Stimulated activated CD8-positive, alpha-beta memory T cell treated with anti-CD3 and anti-CD28 coated beads, Interleukin-15, amount 100 ng/mL, for 4 hours (primary cell): ENCODE data around the gene CDH13.

Source experiments
- DNase-seq, 2 donors: peaks; one replicate each; pipeline ENCODE4 v3.0.0-alpha.2; 2020; ENCODE audit warnings: low read depth in 2 of 2

The CDH13 gene

DNA sequence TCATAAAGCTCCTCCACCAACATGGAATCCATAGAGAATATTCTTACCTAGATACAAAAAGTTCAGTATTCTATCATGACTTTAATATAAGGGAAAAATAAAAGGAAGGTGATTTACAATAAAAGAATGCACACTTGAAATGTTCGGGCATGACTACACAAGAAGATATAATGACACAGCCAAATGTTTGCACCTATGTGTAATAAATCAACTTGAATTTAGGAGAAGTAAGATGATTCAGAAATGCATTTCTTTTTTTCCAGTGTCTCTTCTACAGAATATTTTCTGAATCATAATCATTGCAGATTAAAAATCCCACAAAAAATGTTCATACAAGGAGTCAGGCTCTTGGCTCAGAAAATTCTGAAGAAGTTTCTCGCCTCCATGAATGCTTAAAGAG lies 777.0 kb downstream of the CDH13 start:
- DNase-seq: no peak

DNA sequence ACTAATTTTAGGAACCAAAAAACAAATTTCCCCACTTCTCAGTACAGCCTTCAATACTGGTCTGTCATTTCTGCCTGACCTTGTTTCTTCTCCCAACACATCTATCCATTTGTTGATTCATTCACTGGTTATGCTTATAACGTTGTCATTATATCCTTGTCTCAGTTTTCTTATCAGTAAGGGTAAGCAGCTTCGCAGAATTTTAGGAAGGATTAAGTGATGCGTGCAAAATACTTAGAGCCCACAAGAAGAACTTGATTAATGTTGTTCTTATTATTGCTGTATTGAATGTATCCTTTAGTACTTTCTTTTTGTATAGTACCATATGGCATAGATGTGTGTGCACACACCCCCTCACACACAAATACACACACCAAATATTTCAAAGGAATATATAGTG lies 777.5 kb downstream of the CDH13 start:
- no peak for DNase-seq

DNA sequence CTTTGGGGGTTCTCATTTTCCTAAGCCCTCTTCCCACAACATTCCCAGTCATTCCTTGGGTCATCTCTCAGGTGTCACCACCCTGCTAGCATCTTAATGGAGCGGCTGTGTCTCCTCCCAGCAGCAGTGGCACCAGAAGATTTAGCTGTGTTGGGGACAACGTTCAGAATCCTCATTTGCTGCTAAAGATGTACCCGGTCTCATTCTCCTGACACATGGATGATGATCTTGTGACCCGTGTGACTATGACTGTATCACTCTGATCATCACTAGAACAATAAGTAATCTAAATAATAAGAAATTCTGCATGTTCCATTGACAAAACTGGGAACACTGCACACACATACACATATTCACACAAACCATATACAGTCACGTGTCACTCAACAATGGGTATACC lies 781.2 kb downstream of the CDH13 start:
- DNase-seq: no peak

DNA sequence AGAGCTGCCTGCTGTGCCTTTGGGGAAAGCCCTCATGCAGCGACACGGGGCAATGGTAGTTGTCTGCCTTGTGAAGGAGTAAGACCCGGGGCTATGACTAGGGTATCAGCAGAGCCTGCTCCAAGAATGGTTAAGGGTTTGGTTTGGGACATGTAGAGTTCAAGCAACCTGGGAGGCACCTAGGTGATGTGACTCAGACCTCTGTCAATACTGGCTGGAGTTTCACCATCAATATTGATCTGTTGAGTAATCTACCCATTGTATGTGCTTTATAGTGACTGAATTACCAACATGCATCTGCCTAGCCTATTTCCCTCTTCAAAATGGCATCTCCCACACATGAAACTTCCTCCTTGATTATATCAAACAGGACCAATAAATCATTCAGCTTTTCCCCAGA lies 782.6 kb downstream of the CDH13 start:
- DNase-seq: no peak

DNA sequence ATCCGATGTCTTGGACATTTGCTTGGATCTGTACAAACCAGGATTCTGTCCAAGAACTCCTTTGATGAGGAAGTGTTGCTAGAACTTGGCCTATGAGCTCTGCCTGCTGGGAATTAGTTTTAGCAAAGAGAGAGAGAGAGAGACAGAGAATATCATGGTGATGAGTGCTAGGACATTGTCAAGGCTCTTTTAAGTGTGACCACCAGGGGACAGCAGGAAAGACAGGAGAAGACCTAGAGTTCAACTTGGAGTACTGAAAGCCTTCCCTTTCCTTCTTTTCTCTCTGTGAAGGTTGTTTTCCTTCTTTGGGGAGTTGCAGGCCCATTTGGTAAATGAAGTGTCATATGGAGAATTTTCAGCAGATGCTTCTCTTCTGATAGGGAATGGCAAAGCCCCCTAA lies 791.8 kb downstream of the CDH13 start:
- DNase-seq: no peak

DNA sequence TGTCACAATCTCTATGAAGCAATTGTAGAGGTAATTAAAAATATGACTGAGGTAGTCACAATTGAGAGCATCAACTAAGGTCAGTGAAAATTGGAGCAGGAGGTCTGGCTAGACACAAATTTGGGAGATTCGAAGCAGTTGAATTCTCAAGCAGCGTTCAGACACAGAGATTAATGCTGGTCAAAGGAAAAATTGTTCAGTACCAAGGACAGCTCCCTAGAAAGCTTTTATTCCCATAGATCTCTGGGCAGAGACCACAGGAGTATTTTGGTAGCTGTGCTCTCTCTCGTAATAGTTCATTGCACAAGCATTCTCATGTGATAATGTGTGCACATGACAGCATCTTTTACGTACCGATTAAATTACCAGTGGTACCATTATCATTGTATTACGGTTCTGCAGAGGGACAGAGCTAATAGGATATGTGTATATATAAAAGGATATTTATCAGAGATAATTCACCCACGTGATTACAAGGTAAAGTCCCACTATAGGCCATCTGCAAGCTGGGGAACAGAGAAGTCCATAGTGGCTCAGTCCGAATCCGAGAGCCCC lies 793.5 kb downstream of the CDH13 start:
- DNase-seq: no peak

DNA sequence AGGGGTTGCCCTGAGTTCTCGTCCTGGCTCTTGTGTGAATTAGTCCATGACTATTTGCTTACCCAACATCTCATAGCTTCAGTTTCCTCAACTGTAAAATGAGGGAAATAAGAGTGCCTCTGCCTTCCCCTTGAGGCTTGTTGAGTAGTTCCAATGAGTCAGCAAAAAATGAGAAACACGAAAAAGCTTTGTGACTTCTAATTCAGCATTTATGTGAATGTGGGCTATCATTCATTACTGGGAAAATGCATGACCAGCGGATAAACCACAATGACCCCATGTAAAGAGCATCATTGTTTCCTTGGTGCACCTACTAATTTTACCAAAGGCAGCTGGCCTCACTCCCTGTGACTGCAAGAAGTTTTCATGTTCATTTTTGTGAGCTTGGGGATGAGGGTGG lies 806.4 kb downstream of the CDH13 start:
- no peak for DNase-seq

DNA sequence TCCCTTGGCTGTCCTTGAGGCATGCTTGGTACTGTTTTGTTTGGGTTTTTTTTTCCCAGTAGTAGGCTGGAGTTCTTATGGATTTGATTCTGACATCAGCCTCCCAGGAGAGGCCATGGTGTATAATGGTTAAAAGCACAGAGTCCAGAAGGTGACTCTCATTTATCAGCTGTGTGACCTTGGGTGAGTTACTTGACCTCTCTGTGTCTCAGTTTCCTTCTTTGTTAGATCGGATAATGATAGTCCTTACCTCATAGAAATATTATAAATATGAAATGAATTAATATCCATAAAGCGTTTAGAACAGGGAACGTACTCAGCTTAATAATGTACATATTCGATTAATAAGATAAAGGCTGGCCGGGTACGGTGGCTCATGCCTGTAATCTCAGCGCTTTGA lies 810.3 kb downstream of the CDH13 start:
- DNase-seq: no peak

DNA sequence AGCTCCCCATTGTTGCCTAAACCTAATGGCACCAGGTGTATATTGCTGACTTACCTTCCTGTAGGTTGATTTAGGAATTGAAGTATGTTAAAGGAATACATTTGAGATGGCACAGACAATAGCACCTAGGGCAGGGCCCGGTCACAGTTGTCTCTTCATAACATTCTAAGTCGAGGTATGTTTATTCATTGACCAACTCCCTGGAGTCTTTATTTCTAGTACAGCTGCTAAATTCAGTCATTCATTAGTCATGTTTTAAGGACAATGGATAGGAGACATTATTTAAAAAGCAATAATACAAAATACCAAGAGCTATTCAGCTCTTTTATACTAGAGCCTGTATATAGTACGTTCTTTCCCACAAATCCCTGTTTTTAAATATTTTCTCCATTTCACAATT lies 811.6 kb downstream of the CDH13 start:
- no peak for DNase-seq

DNA sequence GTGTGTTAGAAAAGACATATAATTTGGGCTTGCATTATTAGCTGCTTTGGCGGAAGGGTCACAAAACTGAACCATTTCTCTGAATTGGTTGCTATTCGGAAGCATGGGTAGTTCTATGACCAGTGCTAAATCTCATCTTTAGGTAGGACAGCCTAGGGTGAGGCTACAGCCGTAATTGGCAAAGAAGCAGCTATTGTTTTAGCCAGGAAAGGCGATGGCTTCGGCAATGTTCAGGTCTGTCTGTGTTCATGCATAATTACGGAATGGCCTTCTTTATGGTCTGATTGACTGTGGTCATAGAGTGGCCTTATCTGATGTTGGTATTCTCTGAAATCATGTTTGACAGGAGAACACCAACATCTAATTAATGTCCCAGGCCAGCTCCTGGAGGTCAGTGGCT lies 812.6 kb downstream of the CDH13 start:
- no peak for DNase-seq

DNA sequence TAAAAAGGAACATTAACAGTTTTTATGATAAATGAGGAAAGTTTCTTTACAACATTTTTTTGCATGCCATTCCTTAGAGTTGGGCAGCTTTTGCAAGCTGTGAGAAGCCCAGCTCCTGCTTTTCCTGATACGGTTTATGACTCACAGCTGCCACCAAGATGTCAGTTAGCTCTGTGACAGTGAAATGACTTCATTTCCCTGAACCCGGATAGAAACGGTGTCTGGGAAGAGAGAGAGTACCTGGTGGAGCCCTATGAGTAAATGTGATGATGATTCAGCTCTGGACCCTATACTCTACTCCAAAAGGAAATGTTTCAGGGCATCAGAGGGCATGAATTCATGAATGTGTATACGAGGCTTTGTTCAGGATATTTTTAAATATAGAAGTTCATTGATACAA lies 814.7 kb downstream of the CDH13 start:
- no peak for DNase-seq

DNA sequence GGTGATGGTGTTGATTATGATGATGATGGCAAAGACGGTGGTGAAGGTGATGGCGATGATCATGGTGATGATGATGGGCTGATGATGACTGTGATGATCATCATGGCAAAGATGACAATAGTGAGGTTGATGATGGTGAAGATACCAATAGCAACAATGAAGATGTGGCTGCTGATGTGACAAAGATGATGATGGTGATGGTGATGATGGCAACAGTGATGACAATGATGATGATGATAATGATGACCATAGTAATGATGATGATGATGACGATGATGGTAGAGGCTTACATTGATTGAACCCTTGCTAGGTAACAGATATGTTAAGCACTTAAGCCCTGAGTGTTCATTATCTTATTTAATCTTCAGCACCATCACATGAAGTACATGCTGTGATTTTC lies 817.2 kb downstream of the CDH13 start:
- no peak for DNase-seq

DNA sequence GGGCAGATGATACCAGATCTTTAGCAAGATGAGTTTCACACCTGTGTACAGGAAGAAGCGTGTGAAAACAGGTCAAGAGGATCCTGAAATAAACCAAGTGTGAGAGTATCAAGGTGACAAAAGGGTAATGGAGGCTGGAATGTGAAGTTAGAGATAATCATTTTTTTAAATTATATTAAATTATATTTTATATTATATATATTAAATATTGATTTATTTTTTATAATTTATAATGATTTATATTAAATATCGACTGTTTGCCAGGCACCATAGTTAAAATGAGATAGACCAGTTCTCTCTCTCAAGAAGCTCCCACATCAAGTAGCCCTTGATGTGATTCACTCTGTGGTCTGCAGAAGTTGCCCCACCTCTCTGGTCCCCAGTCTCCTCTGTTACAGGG lies 820.8 kb downstream of the CDH13 start:
- DNase-seq: no peak

DNA sequence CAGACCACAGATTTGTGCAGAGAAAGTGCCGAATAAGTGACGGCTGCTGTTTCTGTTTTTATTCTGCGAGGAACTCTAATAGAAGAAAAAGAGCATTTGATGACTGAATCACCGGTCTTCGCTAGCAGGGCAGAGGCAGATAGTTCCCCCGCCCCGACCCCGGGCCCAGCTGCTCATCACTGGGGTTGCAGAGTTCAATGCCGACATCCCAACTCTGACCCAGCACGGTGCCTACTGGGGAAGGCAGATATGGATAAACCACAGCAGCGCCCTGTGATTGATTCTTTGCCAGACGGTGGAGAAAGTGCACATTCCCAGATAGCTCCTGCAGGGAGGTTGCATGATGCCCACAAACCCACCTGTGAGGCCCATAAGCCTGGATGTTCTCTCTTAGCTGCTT lies 823.1 kb downstream of the CDH13 start:
- DNase-seq: no peak

DNA sequence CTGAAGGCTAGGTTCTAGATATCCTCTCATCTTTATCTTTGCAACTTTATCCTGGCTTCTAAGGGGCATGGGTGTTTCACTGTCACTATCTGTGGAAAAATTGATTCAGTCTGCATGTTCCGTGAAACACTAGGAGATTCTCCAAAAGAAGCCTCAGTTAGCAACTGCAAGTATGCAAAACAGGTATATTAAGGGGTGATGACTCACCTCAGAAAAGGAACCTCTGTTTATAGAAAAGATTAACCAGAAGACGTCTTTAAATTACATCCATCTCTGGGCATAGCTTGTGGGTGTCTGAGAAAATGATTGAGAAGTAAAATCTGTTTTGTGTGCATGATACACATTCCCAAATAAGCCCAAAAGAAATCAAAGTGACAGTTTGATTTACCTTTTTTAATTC lies 827.2 kb downstream of the CDH13 start:
- DNase-seq: no peak

DNA sequence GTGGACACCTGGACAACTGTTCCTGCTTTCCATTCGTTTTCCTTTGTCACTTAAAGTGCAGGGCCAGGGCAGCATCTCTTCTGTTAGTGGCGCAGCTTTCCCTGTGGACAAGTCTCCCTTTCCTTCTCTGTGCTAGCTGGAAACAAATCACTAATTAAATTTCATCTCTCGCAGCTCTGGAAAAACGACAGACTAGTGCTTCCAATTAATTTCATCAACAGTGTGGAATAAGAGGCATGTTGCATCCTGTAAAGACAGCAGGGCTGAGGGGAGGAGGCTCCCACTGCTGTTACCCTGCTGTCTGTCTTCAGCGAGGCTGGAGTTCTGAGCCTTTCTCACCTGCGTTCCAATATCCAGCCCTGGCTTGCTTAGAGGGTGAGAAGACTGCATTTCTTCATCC lies 828.9 kb downstream of the CDH13 start:
- no peak for DNase-seq

DNA sequence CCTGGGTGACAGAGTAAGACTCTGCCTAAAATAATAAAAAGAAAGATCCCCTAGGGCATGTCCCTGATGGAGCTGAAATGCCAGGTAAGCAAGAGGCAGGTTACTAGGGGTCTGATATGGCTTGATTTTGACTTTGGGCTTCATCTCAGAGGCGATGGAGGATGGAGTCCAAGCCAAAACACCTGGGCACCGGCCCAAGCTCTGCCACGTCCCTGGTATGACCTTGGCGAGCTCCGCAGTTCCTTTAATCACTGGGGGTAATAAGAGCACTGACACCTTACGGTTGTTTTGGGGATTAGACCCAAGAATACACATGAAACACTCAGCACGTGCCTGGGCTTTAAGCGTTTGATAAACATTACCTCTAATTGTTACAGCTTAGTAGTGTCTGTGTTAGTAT lies 830.2 kb downstream of the CDH13 start:
- DNase-seq: no peak

DNA sequence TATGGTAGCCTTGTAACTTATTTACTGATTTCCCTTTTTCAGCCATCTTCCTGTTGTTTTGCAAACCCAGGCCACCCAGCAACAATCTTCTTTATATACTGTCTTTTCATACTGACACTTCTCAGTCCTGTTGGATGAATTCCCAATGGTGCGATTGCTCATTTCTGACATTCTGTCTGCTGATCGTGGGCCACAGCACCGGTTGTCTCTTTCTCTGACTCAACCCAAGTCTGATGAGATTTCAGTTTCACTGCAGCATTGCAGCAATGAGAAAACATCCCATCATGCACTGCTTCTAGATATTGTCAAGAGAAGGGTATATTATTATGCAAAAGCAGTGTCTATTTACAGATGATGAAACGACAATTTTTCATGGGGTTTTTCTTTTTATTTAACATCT lies 831.8 kb downstream of the CDH13 start:
- no peak for DNase-seq

DNA sequence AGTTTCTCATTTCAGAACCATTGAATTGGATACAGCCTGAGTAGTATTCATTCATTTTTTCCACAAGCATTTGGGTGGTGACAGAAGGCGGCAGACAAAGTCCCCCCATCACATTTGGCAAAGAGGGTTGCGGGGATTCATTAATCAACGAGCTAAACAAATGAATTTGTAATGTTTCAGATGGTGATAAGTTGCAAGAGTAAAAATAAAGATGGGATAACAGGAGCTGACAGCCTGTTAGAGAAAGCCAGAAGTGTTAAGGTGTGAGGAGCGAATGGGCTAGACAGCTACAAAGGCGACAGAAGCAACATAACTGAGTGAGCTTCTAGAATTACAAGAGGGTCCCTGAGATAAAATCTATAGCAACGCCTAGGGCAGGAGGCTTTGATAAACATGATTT lies 838.2 kb downstream of the CDH13 start:
- no peak for DNase-seq

DNA sequence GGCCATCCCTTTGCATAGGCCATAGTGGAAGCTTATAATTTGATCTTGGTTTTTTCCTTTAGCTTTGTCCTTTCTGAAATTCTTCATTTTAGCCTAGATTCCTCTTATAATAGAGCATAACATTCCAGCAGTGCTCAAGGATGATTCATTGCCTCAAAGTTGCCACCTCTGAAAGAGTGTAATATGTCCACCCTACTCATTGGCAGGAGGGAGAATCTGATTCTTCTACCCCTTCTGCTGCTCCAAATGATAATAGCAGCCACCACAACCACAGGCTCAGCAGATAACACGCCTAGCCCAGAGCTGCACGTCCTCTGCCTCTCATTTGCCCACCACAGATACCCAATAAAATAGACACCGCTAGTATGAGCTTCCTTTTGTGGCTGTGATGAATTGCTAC lies 843.6 kb downstream of the CDH13 start:
- no peak for DNase-seq

DNA sequence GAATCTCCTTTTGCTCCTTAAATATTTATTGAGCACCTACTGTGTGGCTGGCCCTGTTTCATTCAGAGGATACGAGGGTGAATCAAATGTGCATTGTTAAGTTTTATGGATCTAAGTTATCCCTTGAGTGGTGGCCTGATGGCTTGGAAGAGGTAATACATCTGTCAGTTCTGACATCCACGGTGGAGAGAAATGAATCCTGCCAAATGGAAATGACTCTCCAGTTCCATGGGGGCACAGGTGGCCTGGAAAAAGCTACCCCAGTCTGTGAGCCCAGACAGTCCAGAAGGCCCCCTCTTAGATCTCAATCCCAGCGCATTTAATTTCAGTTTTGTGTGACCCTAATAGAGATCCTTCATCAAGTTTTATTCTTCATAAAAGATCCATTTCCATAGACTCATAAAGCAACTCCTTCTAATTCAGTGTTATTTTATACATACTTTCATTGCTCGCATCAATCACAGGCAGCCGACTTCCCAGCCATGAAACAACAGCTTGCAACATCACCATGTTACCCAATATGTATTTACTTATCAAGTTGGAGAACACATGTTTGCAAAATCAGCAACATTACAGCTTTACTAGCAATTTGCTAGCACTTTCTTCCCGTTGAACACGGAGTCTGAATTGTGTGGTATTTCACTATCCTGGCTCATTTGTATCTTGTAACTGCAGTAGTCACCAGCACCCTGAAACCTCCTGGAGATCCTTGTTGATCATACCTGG lies 846.2 kb downstream of the CDH13 start:
- no peak for DNase-seq

DNA sequence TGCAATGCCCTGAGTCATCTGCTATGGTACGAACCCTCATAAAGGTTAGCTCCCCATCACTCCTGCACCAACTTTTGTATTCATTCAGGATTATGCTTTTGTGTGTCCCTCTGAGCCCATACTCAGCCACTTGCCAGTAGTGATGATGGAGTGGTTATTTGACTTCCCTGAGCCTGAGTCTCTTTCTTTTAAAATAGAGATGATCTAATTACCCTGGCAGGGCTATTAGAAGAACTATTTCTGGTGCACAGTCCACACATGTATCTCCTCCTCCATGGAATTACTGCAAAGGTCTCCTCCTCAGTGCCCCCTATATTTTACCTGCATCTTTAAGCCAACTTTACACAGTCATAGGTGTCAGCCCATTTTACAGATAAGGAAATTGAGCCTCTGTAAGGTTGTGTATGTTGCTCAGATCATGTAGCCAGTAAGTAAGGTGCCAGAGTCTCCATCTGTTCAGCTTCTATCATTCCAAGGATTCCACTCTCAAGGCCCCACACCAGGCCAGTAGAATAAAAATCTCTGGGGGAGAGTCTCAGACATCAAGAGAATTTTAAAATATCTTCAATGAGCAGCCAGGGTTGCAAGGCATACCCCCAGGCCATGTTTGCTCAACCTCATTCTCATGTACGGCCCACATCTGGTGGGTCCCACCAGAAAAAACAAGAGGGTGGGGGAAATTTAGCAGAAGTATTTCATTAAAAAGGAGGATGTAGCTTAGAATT lies 847.3 kb downstream of the CDH13 start:
- DNase-seq: no peak

DNA sequence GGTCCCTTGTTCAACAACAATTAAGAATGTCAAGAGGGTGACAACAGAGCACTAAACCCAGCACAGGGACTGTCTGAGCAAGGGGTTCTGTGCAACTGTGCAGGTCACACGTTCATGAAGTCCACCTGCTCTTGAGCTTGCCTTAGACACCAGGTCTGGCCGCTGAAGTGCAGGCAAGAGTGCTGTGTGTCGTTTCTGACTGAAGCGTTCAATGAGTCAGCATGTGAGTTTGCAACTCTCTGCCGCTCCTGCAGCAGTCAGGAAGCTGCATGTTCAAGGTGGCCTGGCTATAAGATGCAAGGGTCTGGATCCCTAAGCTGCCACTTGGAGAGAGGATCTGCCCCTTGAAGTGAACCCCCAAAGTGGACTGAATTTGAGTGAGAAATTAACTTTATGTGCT lies 848.3 kb downstream of the CDH13 start:
- no peak for DNase-seq

DNA sequence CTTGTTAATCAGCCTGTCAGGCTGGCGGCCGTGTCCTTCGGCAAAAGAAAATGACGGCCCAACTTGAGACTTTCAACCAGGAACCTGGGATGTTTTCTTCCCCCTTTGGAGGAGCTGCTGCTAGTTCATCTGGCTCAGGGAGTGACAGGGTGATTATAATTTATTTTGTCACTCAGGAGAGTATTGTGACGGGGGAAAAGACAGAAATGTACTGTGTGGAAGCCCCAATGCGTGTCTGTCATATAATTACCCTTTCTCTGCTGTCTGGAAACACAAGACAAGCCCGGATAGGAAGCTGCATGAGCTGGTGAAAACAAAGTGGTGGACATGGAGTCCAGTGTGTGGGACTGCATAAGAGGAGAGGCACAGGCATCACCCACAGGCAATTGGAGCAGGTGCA lies 854.8 kb downstream of the CDH13 start:
- no peak for DNase-seq
